Epidermal melanocyte (primary cell): ENCODE data around the gene GTF2B.
"Not testable (repeated sequence)": the region's sequence is repeated elsewhere in the genome, so short reads cannot be mapped to it uniquely, and the experiment has no call there.

Experiments used
- DNase-seq: peaks from one replicate; pipeline ENCODE4 v3.0.0; 2011; ENCODE audit warnings: low spot score; ENCODE audit not compliant: insufficient read length

GTF2B gene

GRCh38 chr1:88885933-88886332 is 5.4 kb downstream of the GTF2B start:
- DNase-seq, result no peak

- no peak for DNase-seq
Observed at GRCh38 chr1:88883156-88883555, 8.2 kb downstream of the GTF2B start.

GRCh38 chr1:88880717-88881116 is 10.7 kb downstream of the GTF2B start:
- not testable (repeated sequence) for DNase-seq

- no peak for DNase-seq
Observed at GRCh38 chr1:88878731-88879130, 12.6 kb downstream of the GTF2B start.

GRCh38 chr1:88877911-88878310 is 13.5 kb downstream of the GTF2B start:
- DNase-seq, result no peak

GRCh38 chr1:88877382-88877825 is 14.0 kb downstream of the GTF2B start:
- DNase-seq, result no peak

GRCh38 chr1:88876573-88877365 is 14.6 kb downstream of the GTF2B start:
- DNase-seq, result no peak

GRCh38 chr1:88875595-88875994 is 15.8 kb downstream of the GTF2B start:
- DNase-seq, result no peak

GRCh38 chr1:88873737-88874349 is 17.5 kb downstream of the GTF2B start:
- DNase-seq, result no peak

- not testable (repeated sequence) for DNase-seq
Observed at GRCh38 chr1:88869644-88870043, 21.7 kb downstream of the GTF2B start.

- DNase-seq, result no peak
Observed at GRCh38 chr1:88867743-88868521, 23.4 kb downstream of the GTF2B start.

GRCh38 chr1:88851303-88852063 is 39.9 kb downstream of the GTF2B start:
- no peak for DNase-seq

GRCh38 chr1:88847643-88848042 is 43.7 kb downstream of the GTF2B start:
- no peak for DNase-seq

GRCh38 chr1:88825721-88826120 is 65.6 kb downstream of the GTF2B start:
- no peak for DNase-seq

GRCh38 chr1:88819642-88820041 is 71.7 kb downstream of the GTF2B start:
- not testable (repeated sequence) for DNase-seq

GRCh38 chr1:88813471-88813870 is 77.9 kb downstream of the GTF2B start:
- DNase-seq, result no peak

GRCh38 chr1:88812366-88812765 is 79.0 kb downstream of the GTF2B start:
- no peak for DNase-seq

GRCh38 chr1:88803444-88803843 is 87.9 kb downstream of the GTF2B start:
- no peak for DNase-seq

- no peak for DNase-seq
Observed at GRCh38 chr1:88802950-88803349, 88.4 kb downstream of the GTF2B start.
